ENCODE data around the gene ISL2. TPM values are rescaled to one million over a fixed set of nuclear protein-coding genes. Genes with fewer than 3 reads are reported as not detected.

Gene ISL2
- total and polyA plus RNA-seq, 9 of the 15 experiments (the other 6 are each of a cell fraction or from before 2014, with no cell fraction given), result 0.15 to 23.7 (median 4.0) TPM

DNA sequence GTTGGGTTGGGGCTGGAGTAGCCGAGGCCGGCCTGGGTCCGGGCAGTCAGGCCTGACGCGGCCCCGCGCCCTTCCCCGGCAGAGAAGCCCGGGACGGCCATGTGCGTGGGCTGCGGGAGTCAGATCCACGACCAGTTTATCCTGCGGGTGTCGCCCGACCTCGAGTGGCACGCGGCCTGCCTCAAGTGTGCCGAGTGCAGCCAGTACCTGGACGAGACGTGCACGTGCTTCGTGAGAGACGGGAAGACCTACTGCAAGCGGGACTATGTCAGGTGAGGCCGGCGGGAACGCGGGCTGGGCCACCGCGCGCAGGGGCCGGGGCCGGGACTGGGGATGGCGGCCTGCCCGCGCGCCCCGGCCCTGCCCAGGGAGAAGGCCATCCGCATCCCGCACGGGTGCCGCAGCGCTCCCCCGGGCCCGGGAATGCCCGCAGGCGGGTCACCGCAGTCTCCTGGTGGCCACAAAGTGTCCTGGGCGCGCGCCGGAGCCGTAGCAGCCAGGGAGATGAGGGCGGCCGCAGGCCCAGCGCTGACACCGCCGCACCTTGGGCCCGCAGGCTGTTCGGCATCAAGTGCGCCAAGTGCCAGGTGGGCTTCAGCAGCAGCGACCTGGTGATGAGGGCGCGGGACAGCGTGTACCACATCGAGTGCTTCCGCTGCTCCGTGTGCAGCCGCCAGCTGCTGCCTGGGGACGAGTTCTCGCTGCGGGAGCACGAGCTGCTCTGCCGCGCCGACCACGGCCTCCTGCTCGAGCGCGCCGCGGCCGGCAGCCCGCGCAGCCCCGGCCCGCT lies 1.3 kb downstream of the ISL2 start (continued):
- TF ChIP-seq CHD1 (IDR thresholded peaks at IDR 0.05; ENCODE audit: low read length) (peak; percentile 43), IRF2 (CRISPR knock-in tag; IDR thresholded peaks at IDR 0.05) (no peak), MGA (IDR thresholded peaks at IDR 0.05) (peak; percentile 96), KDM2B (CRISPR knock-in tag; IDR thresholded peaks at IDR 0.05) (peak; percentile 42; the same call in 1 of the 2 replicates), YBX1 (IDR thresholded peaks at IDR 0.05) (no peak), MNT (conservative IDR thresholded peaks at IDR 0.05) (peak; percentile 60 to 69), FOXK1 (CRISPR knock-in tag; IDR thresholded peaks at IDR 0.05; ENCODE audit: borderline replicate concordance) (no peak), ARID2 (IDR thresholded peaks at IDR 0.05) (no peak), PHF20 (IDR thresholded peaks at IDR 0.05; ENCODE audit: partially characterized antibody) (no peak), STAG1 (CRISPR knock-in tag; IDR thresholded peaks at IDR 0.05; ENCODE audit: borderline replicate concordance) (no peak)
- TF ChIP-seq, protein P1, sequence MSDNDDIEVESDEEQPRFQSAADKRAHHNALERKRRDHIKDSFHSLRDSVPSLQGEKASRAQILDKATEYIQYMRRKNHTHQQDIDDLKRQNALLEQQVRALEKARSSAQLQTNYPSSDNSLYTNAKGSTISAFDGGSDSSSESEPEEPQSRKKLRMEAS (CRISPR knock-in tag; IDR thresholded peaks at IDR 0.05), result peak; percentile 91
- TF ChIP-seq, protein P2, sequence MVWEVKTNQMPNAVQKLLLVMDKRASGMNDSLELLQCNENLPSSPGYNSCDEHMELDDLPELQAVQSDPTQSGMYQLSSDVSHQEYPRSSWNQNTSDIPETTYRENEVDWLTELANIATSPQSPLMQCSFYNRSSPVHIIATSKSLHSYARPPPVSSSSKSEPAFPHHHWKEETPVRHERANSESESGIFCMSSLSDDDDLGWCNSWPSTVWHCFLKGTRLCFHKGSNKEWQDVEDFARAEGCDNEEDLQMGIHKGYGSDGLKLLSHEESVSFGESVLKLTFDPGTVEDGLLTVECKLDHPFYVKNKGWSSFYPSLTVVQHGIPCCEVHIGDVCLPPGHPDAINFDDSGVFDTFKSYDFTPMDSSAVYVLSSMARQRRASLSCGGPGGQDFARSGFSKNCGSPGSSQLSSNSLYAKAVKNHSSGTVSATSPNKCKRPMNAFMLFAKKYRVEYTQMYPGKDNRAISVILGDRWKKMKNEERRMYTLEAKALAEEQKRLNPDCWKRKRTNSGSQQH (CRISPR knock-in tag; IDR thresholded peaks at IDR 0.05), result no peak
